GM13976 (cell line): ENCODE measurements around the gene CCDC178.

Experiments used
- DNase-seq: peaks from one replicate; pipeline ENCODE4 v3.0.0; 2012; ENCODE audit warnings: low spot score
- in situ Hi-C: fragments of 300-500 bp; cut with MboI; formaldehyde crosslinking; loops from one replicate; pipeline ENCODE4 v1.12.0; 2022; ENCODE audit warnings: low sequenced_read_pairs, mixed read lengths, inconsistent platforms; ENCODE audit not compliant: unreplicated experiment
- TF ChIP-seq, protein P1 (sequence below): IDR thresholded peaks from 2 replicates; pipeline ENCODE4 v1.5.1; 2012; ENCODE audit warnings: borderline replicate concordance, mild to moderate bottlenecking; ENCODE audit not compliant: insufficient read depth; ENCODE audit errors: extremely low read depth, missing control alignments, control extremely low read depth

Gene CCDC178

DNA sequence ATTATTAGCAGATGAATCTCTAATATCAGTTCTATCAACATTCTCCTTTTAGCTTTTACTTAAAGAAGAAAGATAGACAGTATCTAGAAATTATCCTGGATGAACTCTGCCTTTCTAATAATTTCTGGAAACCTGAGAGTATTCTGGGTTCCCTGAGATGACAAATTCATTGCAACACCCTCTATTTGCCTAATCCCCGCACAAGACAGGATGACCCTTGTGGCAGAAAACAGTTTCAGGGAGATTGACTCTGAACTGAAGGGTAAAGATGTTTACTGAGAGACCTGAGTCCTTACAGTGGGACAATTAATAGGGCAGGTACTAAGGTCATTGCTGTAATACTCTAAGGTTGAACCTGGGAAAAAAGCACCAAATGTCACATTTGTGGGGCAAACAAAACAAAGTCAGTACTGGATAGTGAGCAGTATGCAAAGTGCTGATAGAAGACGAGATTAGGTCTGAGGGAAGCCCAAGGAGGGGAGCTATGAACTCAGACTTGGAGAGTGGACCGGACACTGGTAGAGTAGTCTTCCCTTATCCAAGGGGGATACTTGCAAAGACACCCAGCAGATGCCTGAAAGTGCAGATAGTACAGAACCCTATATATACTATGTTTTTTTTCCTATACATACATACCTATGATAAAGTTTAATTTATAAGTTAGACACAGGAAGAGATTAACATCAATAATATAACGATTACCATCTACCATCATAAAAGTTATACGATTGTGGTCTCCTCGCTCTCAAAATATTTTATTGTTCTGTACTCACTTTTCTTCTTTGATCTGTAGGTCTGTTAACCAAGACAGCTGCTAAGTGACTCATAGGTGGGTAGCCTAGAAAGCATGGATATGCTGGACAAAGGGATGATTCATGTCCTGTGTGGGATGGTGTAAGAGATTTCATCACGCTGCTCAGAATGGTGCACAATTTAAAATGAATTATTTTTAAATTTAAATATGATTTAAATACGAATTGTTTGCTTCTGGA lies 519.4 kb downstream of the CCDC178 start:
- TF ChIP-seq, protein P1, sequence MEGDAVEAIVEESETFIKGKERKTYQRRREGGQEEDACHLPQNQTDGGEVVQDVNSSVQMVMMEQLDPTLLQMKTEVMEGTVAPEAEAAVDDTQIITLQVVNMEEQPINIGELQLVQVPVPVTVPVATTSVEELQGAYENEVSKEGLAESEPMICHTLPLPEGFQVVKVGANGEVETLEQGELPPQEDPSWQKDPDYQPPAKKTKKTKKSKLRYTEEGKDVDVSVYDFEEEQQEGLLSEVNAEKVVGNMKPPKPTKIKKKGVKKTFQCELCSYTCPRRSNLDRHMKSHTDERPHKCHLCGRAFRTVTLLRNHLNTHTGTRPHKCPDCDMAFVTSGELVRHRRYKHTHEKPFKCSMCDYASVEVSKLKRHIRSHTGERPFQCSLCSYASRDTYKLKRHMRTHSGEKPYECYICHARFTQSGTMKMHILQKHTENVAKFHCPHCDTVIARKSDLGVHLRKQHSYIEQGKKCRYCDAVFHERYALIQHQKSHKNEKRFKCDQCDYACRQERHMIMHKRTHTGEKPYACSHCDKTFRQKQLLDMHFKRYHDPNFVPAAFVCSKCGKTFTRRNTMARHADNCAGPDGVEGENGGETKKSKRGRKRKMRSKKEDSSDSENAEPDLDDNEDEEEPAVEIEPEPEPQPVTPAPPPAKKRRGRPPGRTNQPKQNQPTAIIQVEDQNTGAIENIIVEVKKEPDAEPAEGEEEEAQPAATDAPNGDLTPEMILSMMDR: no peak
- in situ Hi-C loops: no loop called here
- no peak for DNase-seq

DNA sequence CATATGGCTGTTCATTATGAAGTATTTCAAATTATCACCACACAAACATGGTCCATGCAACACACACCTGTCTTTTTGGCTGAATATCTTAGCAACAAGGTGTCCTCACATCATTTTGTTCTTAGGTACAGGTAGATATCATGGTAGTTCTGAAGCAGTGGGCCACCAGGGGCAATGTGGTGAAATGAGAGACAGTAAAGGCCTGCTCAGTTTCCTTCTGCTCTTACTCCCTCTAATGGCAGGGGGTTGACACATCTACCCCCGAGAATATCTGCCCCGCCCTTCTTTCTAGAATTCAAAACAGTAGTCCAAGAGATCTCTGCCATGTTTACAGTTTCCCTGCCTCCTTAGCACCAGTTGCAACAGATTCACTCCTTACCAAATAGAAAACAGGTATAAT lies 520.7 kb downstream of the CCDC178 start:
- TF ChIP-seq, protein P1: peak; percentile 62
- DNase-seq: peak; percentile 41
- in situ Hi-C loops: loop anchor here (10.0 kb wide), 1 partner anchor 205 kb away; no protein-coding TSS in a partner anchor

DNA sequence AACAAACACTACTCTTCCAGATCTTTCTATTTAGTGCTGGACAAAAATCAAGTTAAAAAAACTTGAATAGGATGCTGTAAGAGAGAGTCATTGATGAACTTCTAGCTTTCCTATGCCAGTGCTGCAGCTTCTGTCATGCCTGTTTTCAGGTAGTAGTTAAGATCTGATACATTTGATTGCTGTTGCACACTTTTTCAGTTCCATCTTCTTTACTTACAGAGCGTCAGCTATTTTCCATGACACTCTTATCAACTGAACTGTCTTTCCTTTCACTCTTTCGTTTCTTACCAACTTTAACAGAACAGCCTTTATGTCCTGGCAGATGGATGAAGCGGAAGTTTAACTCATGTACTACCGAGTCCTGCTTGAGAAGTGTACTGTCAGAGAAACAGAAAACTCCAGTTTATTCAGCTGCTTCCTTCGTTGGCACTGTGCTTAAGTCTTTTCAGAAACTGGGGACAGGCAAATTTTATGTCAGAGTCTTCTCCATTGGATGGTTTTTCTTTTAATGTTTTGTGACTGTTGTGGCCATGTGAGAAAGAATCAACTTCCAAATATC lies 521.8 kb downstream of the CCDC178 start:
- in situ Hi-C loops: loop anchor here (10.0 kb wide), 1 partner anchor 204 kb away; no protein-coding TSS in a partner anchor
- no peak for DNase-seq
- TF ChIP-seq, protein P1: no peak

- in situ Hi-C loops: loop anchor here (10.0 kb wide), 1 partner anchor 201 kb away; no protein-coding TSS in a partner anchor
- no peak for DNase-seq
- TF ChIP-seq, protein P1: no peak
These were observed 525.0 kb downstream of the CCDC178 start for GRCh38 chr18:32915516-32915915.

DNA sequence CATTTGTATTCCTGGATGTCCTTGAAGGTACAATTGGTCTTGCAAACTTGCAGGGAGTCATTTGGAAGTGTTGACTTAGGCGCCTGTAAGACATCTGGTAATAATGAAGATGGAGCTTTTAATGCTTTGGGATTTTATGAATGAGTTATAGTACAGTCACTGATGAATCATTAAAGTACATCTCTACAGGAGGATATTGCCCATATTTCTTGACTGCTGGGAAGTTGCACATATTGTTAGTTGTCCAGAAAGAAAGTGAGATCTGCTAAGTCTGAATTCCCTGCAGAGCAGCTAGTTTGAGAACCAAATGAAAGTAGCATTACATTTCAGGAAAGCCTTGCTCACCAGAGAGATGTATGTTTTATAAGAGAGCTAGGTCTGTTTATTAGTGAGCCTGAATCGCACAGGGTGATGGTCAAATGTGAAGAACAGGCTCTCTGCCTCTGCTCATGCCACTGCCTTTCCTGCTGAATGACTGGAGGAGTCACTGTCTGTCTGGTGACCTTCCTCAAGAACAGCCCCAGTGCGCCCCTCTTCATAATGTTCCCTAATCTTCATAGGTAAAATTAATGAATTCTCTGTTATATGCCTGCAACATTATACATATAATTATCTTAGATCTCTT lies 528.7 kb downstream of the CCDC178 start:
- TF ChIP-seq, protein P1: no peak
- DNase-seq: no peak
- in situ Hi-C loops: loop anchor here (10.0 kb wide), 1 partner anchor 197 kb away; no protein-coding TSS in a partner anchor

GRCh38 chr18:32910694-32911296 lies 529.7 kb downstream of the CCDC178 start:
- no peak for DNase-seq
- TF ChIP-seq, protein P1: no peak
- in situ Hi-C loops: loop anchor here (10.0 kb wide), 1 partner anchor 196 kb away; no protein-coding TSS in a partner anchor
